ENCODE data around the gene HLA-DPB1.

Gene HLA-DPB1

DNA sequence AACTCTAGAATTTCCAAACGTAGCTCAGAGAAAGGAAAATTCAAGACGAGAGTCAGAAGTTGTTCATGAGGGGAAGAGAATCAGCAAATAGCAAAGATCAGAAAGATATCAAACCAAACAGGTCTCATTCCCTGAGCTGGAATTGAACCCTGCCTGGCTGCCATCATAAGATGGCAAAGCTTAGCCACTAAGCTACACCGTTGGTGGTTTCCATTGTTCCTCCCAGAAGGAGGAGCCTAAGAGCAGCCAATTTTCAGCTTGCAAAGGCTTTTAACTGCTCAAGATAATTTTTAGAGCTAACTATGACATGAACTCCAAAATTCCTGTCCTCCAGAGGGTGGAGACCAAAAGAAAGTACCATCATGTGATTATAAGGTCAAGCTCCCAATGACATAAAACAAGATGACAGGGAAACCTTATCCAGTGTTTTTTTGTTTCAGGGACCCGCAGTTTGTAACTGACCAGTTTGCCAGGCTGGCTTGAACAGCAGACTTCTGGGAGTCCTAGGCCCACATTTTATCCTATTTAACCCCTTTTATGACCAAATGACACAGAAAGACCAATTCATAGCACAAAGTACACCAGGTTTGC lies 60.6 kb downstream of the HLA-DPB1 start:
- H3K4me3 ChIP-seq (ENCODE audit: low read depth, low read length): no peak overlapping the region
- TF ChIP-seq, protein P1, sequence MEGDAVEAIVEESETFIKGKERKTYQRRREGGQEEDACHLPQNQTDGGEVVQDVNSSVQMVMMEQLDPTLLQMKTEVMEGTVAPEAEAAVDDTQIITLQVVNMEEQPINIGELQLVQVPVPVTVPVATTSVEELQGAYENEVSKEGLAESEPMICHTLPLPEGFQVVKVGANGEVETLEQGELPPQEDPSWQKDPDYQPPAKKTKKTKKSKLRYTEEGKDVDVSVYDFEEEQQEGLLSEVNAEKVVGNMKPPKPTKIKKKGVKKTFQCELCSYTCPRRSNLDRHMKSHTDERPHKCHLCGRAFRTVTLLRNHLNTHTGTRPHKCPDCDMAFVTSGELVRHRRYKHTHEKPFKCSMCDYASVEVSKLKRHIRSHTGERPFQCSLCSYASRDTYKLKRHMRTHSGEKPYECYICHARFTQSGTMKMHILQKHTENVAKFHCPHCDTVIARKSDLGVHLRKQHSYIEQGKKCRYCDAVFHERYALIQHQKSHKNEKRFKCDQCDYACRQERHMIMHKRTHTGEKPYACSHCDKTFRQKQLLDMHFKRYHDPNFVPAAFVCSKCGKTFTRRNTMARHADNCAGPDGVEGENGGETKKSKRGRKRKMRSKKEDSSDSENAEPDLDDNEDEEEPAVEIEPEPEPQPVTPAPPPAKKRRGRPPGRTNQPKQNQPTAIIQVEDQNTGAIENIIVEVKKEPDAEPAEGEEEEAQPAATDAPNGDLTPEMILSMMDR (IDR thresholded peaks at IDR 0.05; ENCODE audit: low read depth, low read length): no peak

Data from WI38 (cell line).